Neural crest cell (in vitro differentiated cells): ENCODE measurements around the gene SREK1. TPM values are rescaled to one million over a fixed set of nuclear protein-coding genes. Genes with fewer than 3 reads are reported as not detected.

Experiments
- DNase-seq: peaks from one replicate; pipeline ENCODE4 v3.0.0; 2021; ENCODE audit warnings: low read depth, mixed read lengths, low spot score
- H3K27ac Mint-ChIP-seq: one replicate; pipeline ENCODE4 v1.8.0; 2021; ENCODE audit warnings: mild to moderate bottlenecking, mixed read lengths; ENCODE audit not compliant: unreplicated experiment
- H3K27me3 Mint-ChIP-seq: 2 replicates; pipeline ENCODE4 v1.8.0; 2021; ENCODE audit warnings: low read depth, mild to moderate bottlenecking, mixed read lengths
- H3K36me3 Mint-ChIP-seq: 2 replicates; pipeline ENCODE4 v1.8.0; 2021; ENCODE audit warnings: low read depth, mild to moderate bottlenecking, mixed read lengths
- H3K4me1 Mint-ChIP-seq: 2 replicates; pipeline ENCODE4 v1.8.0; 2021; ENCODE audit warnings: mixed read lengths
- H3K4me3 Mint-ChIP-seq: one replicate; pipeline ENCODE4 v1.8.0; 2021; ENCODE audit warnings: mild to moderate bottlenecking, mixed read lengths
- H3K9me3 Mint-ChIP-seq: 2 replicates; pipeline ENCODE4 v1.8.0; 2021; ENCODE audit warnings: mixed read lengths
- CTCF ChIP-seq: fragments of 200-600 bp; sonication (generic); conservative IDR thresholded peaks from 2 replicates; pipeline ENCODE4 v1.5.0; 2021; ENCODE audit warnings: antibody characterized with exemption, mild to moderate bottlenecking
- total RNA-seq: library from RNA; stranded (reverse); gene quantifications from 2 replicates; pipeline ENCODE4 v1.2.1, GENCODE V29; 2021

The SREK1 gene
- total RNA-seq, 1 donor from 2014 or later, result 91.1 TPM

- Mint-ChIP-seq H3K36me3 (peaks cover 6% of the 10 kb centered on the region), H3K9me3 (peaks cover 4% of the 10 kb centered on the region), H3K27ac (no peak overlapping the region), H3K27me3 (no peaks in the 10 kb centered on the region), H3K4me3 (no peak overlapping the region), H3K4me1 (no peaks in the 10 kb centered on the region)
- no peak for DNase-seq
- no peak for TF ChIP-seq CTCF
Measured at GRCh38 chr5:66193419-66193818, 49.3 kb downstream of the SREK1 start.

- Mint-ChIP-seq H3K4me1 (no peaks in the 10 kb centered on the region), H3K9me3 (no peaks in the 10 kb centered on the region), H3K36me3 (no peaks in the 10 kb centered on the region), H3K27ac (no peak overlapping the region), H3K4me3 (no peak overlapping the region), H3K27me3 (no peaks in the 10 kb centered on the region)
- no peak for TF ChIP-seq CTCF
- DNase-seq, result no peak
Measured at GRCh38 chr5:66197764-66198405, 53.8 kb downstream of the SREK1 start.

GRCh38 chr5:66198837-66199236 is 54.7 kb downstream of the SREK1 start:
- no peak for TF ChIP-seq CTCF
- H3K9me3 Mint-ChIP-seq, result no peaks in the 10 kb centered on the region
- H3K4me3 Mint-ChIP-seq, result no peak overlapping the region
- H3K36me3 Mint-ChIP-seq, result no peaks in the 10 kb centered on the region
- H3K27ac Mint-ChIP-seq, result no peak overlapping the region
- DNase-seq, result no peak
- H3K27me3 Mint-ChIP-seq, result no peaks in the 10 kb centered on the region
- no peaks in the 10 kb centered on the region for H3K4me1 Mint-ChIP-seq

- no peak for TF ChIP-seq CTCF
- Mint-ChIP-seq H3K27me3 (no peaks in the 10 kb centered on the region), H3K9me3 (no peaks in the 10 kb centered on the region), H3K4me1 (no peaks in the 10 kb centered on the region), H3K36me3 (no peaks in the 10 kb centered on the region), H3K27ac (no peak overlapping the region), H3K4me3 (no peak overlapping the region)
- no peak for DNase-seq
Measured at GRCh38 chr5:66203531-66203930, 59.4 kb downstream of the SREK1 start.

GRCh38 chr5:66206465-66206864 is 62.4 kb downstream of the SREK1 start:
- Mint-ChIP-seq H3K27me3 (no peaks in the 10 kb centered on the region), H3K36me3 (no peaks in the 10 kb centered on the region), H3K4me1 (no peaks in the 10 kb centered on the region), H3K9me3 (no peaks in the 10 kb centered on the region), H3K4me3 (no peak overlapping the region), H3K27ac (no peak overlapping the region)
- TF ChIP-seq CTCF, result no peak
- no peak for DNase-seq
